Measurements from ENCODE around the gene CINP. TPM values are rescaled to one million over a fixed set of nuclear protein-coding genes. Genes with fewer than 3 reads are reported as not detected.

CINP gene
- total and polyA plus RNA-seq, 2 of the 13 experiments (the other 11 are each of a cell fraction or from before 2014, with no cell fraction given) = 32.8 to 42.8 TPM

GRCh38 chr14:102407258-102407657, 44.6 kb upstream of the CINP start (continued):
- TF ChIP-seq KDM4B (CRISPR knock-in tag; IDR thresholded peaks at IDR 0.05) = no peak
- no peak for TF ChIP-seq ZIK1 (CRISPR knock-in tag; IDR thresholded peaks at IDR 0.05; ENCODE audit: borderline replicate concordance, low read depth)
- TF ChIP-seq SKIL (CRISPR knock-in tag; IDR thresholded peaks at IDR 0.05; ENCODE audit: borderline replicate concordance) = no peak
- no peak for TF ChIP-seq ZNF773 (CRISPR knock-in tag; IDR thresholded peaks at IDR 0.05; ENCODE audit: borderline replicate concordance)

- no peaks in the 10 kb centered on the region for H3K79me2 ChIP-seq (ENCODE audit: insufficient read depth, low read length)
- no peak overlapping the region for H3K4me2 ChIP-seq (ENCODE audit: low read depth, low read length)
- no peaks in the 10 kb centered on the region for H3K27me3 ChIP-seq (ENCODE audit: control insufficient read depth in 1 of 2, insufficient read depth in 2 of 2, low read length in 2 of 2)
- ChIA-PET CTCF (ENCODE audit: low intra/inter-chr PET ratio, low total read pairs) (no interaction called here), POLR2A (no interaction called here)
- in situ Hi-C loops (cut with HindIII; ENCODE audit: extremely low pct_ligation_motif_present, low pct_unique_long_range_greater_than_20kb) (no loop called here), intact Hi-C loops (cut with micrococcal nuclease; ENCODE audit: unreplicated experiment) (no loop called here)
- H3K4me3 ChIP-seq (replicated peaks in 1 of 3; ENCODE audit: insufficient read depth in 1 of 3, low read depth in 2 of 3, low read length in 3 of 3) = no peak overlapping the region
- TF ChIP-seq TBP (CRISPR knock-in tag; IDR thresholded peaks at IDR 0.05) = no peak
- no peak for TF ChIP-seq ZNF605 (CRISPR knock-in tag; IDR thresholded peaks at IDR 0.05)
- TF ChIP-seq ATF1 (CRISPR knock-in tag; IDR thresholded peaks at IDR 0.05) = no peak
- TF ChIP-seq ZSCAN25 (CRISPR knock-in tag; IDR thresholded peaks at IDR 0.05) = no peak
- TF ChIP-seq, protein P1, sequence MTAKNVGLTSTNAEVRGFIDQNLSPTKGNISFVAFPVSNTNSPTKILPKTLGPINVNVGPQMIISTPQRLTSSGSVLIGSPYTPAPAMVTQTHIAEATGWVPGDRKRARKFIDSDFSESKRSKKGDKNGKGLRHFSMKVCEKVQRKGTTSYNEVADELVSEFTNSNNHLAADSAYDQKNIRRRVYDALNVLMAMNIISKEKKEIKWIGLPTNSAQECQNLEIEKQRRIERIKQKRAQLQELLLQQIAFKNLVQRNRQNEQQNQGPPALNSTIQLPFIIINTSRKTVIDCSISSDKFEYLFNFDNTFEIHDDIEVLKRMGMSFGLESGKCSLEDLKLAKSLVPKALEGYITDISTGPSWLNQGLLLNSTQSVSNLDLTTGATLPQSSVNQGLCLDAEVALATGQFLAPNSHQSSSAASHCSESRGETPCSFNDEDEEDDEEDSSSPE (CRISPR knock-in tag; IDR thresholded peaks at IDR 0.05) = no peak
- TF ChIP-seq YY1 (IDR thresholded peaks at IDR 0.05; ENCODE audit: insufficient read depth, insufficient replicate concordance, low read depth, low read length) = no peak
- no peak for TF ChIP-seq ZNF567 (CRISPR knock-in tag; IDR thresholded peaks at IDR 0.05; ENCODE audit: borderline replicate concordance)
- TF ChIP-seq ZNF446 (CRISPR knock-in tag; IDR thresholded peaks at IDR 0.05) = no peak
- H2AFZ ChIP-seq (ENCODE audit: low read length) = no peak overlapping the region
- no peaks in the 10 kb centered on the region for H4K20me1 ChIP-seq (ENCODE audit: insufficient read depth, low read length)
- no peak for ATAC-seq
- no peak overlapping the region for H3K9ac ChIP-seq (ENCODE audit: insufficient read depth, low read depth, low read length)
- no peaks in the 10 kb centered on the region; a peak in 2 of 5 replicates for H3K36me3 ChIP-seq (replicated peaks in 1 of 2; ENCODE audit: control insufficient read depth in 1 of 2, insufficient read depth in 2 of 2, low read length in 2 of 2)
- BruUV-seq (replicated peaks) = no TSS peak
- no peak for FAIRE-seq
- no peak overlapping the region for H3K27ac ChIP-seq (ENCODE audit: extremely low read length, insufficient read depth, low read length)
- H3K9me3 ChIP-seq (ENCODE audit: low read length) = peaks cover 17% of the 10 kb centered on the region
- DNase-seq (ENCODE audit: low spot score) = no peak
- no peaks in the 10 kb centered on the region for H3K4me1 ChIP-seq (ENCODE audit: insufficient read depth, low read length)
Observed at GRCh38 chr14:102403028-102403427, 40.3 kb upstream of the CINP start.
